Skeletal muscle tissue (tissue), 4 donors: Measurements from ENCODE around the gene DNAJC4. TPM values are rescaled to one million over a fixed set of nuclear protein-coding genes. Genes with fewer than 3 reads are reported as not detected.

Experiments used
- H3K27ac ChIP-seq: one replicate; pipeline ENCODE4 v1.7.0; 2013; ENCODE audit warnings: mild to moderate bottlenecking, low read depth, low read length, inconsistent platforms
- H3K27me3 ChIP-seq, 3 donors: one replicate each; pipeline ENCODE4 v1.7.0; 2013; ENCODE audit warnings: low read length in 3 of 3; ENCODE audit not compliant: control insufficient read depth in 3 of 3, insufficient read depth in 3 of 3
- H3K36me3 ChIP-seq, 3 donors: one replicate each; pipeline ENCODE4 v1.7.0; 2013; ENCODE audit warnings: low read length in 3 of 3; ENCODE audit not compliant: control insufficient read depth in 3 of 3, insufficient read depth in 3 of 3
- H3K4me1 ChIP-seq, 3 donors: one replicate each; pipeline ENCODE4 v1.7.0; 2013; ENCODE audit warnings: low read length in 3 of 3, mild to moderate bottlenecking in 3 of 3; ENCODE audit not compliant: control insufficient read depth in 3 of 3, insufficient read depth in 3 of 3
- H3K4me3 ChIP-seq, 3 donors: one replicate each; pipeline ENCODE4 v1.7.0; 2013; ENCODE audit warnings: low read length in 3 of 3
- H3K9ac ChIP-seq, 3 donors: one replicate each; pipeline ENCODE4 v1.7.0; 2013; ENCODE audit warnings: low read length in 3 of 3, mild to moderate bottlenecking in 3 of 3, moderate library complexity in 2 of 3, low read depth in 1 of 3
- H3K9me3 ChIP-seq, 3 donors: one replicate each; pipeline ENCODE4 v1.7.0; 2013; ENCODE audit warnings: low read length in 3 of 3; ENCODE audit not compliant: control insufficient read depth in 3 of 3
- total RNA-seq: library from RNA; depleted of rRNA; stranded (reverse); fragments of >200 nt; gene quantifications from one replicate; pipeline ENCODE4 v1.2.3, GENCODE V29; 2014
- donor health status: Osteomylitis.

DNAJC4 gene
- total RNA-seq, 1 donor from 2014 or later, result 18.8 TPM

GRCh38 chr11:64227405-64227956, 2.9 kb upstream of the DNAJC4 start:
- H3K36me3 ChIP-seq, result peaks cover 0 to 11% (median 10%) of the 10 kb centered on the region in 3 donors
- H3K27me3 ChIP-seq, result no peaks in the 10 kb centered on the region
- peak overlapping the region; percentile 98 to 99 (median 99) for H3K9ac ChIP-seq
- H3K9me3 ChIP-seq, result no peaks in the 10 kb centered on the region
- peaks cover 62 to 63% (median 63%) of the 10 kb centered on the region in 3 donors for H3K4me1 ChIP-seq
- peak overlapping the region; percentile 95 for H3K27ac ChIP-seq
- peak overlapping the region; percentile 90 to 97 (median 95) for H3K4me3 ChIP-seq

- Histone ChIP-seq H3K4me1 (peaks cover 52 to 59% (median 52%) of the 10 kb centered on the region in 3 donors), H3K27me3 (no peaks in the 10 kb centered on the region), H3K27ac (peak overlapping the region; percentile 92), H3K36me3 (peaks cover 0 to 5% (median 5%) of the 10 kb centered on the region in 3 donors), H3K9ac (peak overlapping the region; percentile 52 to 94 (median 90)), H3K9me3 (no peaks in the 10 kb centered on the region), H3K4me3 (peak overlapping the region in 2 of 3 donors; percentile 80 to 87)
Observed at GRCh38 chr11:64229090-64229743, 1.1 kb upstream of the DNAJC4 start.

- H3K9ac ChIP-seq, result peak overlapping the region; percentile 87 to 94 (median 90)
Observed at GRCh38 chr11:64229744-64230170, 591 bp upstream of the DNAJC4 start.

GRCh38 chr11:64230985-64231365, 627 bp downstream of the DNAJC4 start:
- H3K4me1 ChIP-seq, result peaks cover 43 to 52% (median 46%) of the 10 kb centered on the region in 3 donors
- peaks cover 0 to 5% (median 4%) of the 10 kb centered on the region in 3 donors for H3K36me3 ChIP-seq
- no peaks in the 10 kb centered on the region for H3K9me3 ChIP-seq
- no peaks in the 10 kb centered on the region for H3K27me3 ChIP-seq
- H3K9ac ChIP-seq, result peak overlapping the region; percentile 87 to 94 (median 90)
- peak overlapping the region; percentile 74 to 87 (median 80) for H3K4me3 ChIP-seq
- H3K27ac ChIP-seq, result peak overlapping the region; percentile 92

More at GRCh38 chr11:64229744-64230170, 591 bp upstream of the DNAJC4 start:
- H3K36me3 ChIP-seq, result peaks cover 0 to 3% (median 2%) of the 10 kb centered on the region in 3 donors
- H3K4me1 ChIP-seq, result peaks cover 46 to 54% (median 47%) of the 10 kb centered on the region in 3 donors
- H3K9me3 ChIP-seq, result no peaks in the 10 kb centered on the region
- H3K27me3 ChIP-seq, result no peaks in the 10 kb centered on the region
- peak overlapping the region; percentile 92 for H3K27ac ChIP-seq
- peak overlapping the region; percentile 74 to 87 (median 80) for H3K4me3 ChIP-seq

- no peaks in the 10 kb centered on the region for H3K27me3 ChIP-seq
- H3K36me3 ChIP-seq, result peaks cover 0 to 5% (median 4%) of the 10 kb centered on the region in 3 donors
- no peak overlapping the region for H3K4me3 ChIP-seq
- peaks cover 40 to 49% (median 46%) of the 10 kb centered on the region in 3 donors for H3K4me1 ChIP-seq
- H3K9ac ChIP-seq, result peak overlapping the region in 1 of 3 donors; percentile 25
- H3K9me3 ChIP-seq, result no peaks in the 10 kb centered on the region
- H3K27ac ChIP-seq, result no peak overlapping the region
Observed at GRCh38 chr11:64231546-64231945, 1.2 kb downstream of the DNAJC4 start.

- H3K9ac ChIP-seq, result no peak overlapping the region
- H3K27me3 ChIP-seq, result no peaks in the 10 kb centered on the region
- peaks cover 32 to 40% (median 38%) of the 10 kb centered on the region in 3 donors for H3K4me1 ChIP-seq
- no peak overlapping the region for H3K4me3 ChIP-seq
- peaks cover 4 to 5% (median 4%) of the 10 kb centered on the region in 3 donors for H3K36me3 ChIP-seq
- no peaks in the 10 kb centered on the region for H3K9me3 ChIP-seq
- no peak overlapping the region for H3K27ac ChIP-seq
Observed at GRCh38 chr11:64232182-64232966, 2.0 kb downstream of the DNAJC4 start.

- H3K9me3 ChIP-seq, result no peaks in the 10 kb centered on the region
- no peak overlapping the region for H3K9ac ChIP-seq
- H3K4me1 ChIP-seq, result peaks cover 29 to 37% (median 35%) of the 10 kb centered on the region in 3 donors
- H3K36me3 ChIP-seq, result peaks cover 5 to 11% (median 10%) of the 10 kb centered on the region in 3 donors
- H3K27ac ChIP-seq, result no peak overlapping the region
- H3K4me3 ChIP-seq, result no peak overlapping the region
- no peaks in the 10 kb centered on the region for H3K27me3 ChIP-seq
Observed at GRCh38 chr11:64232967-64233315, 2.6 kb downstream of the DNAJC4 start.

- Histone ChIP-seq H3K27me3 (no peaks in the 10 kb centered on the region), H3K36me3 (peaks cover 16 to 21% (median 20%) of the 10 kb centered on the region in 3 donors), H3K27ac (peak within 1 kb of the TSS; percentile 74), H3K9ac (peak within 1 kb of the TSS; percentile 70 to 89 (median 71)), H3K4me1 (peaks cover 28 to 35% (median 34%) of the 10 kb centered on the region in 3 donors), H3K9me3 (no peaks in the 10 kb centered on the region), H3K4me3 (peak within 1 kb of the TSS; percentile 70 to 82 (median 79))
Observed at GRCh38 chr11:64233913-64234586, 3.7 kb downstream of the DNAJC4 start, which contains the start of gene VEGFB. TSS of gene VEGFB (plus strand) at chr11:64234584. CDS start at chr11:64234834, 250 bp downstream.

GRCh38 chr11:64234647-64235379, 4.5 kb downstream of the DNAJC4 start:
- no peaks in the 10 kb centered on the region for H3K9me3 ChIP-seq
- peak overlapping the region; percentile 70 to 89 (median 71) for H3K9ac ChIP-seq
- H3K27ac ChIP-seq, result peak overlapping the region; percentile 65
- no peaks in the 10 kb centered on the region for H3K27me3 ChIP-seq
- peaks cover 23 to 30% (median 30%) of the 10 kb centered on the region in 3 donors for H3K4me1 ChIP-seq
- peak overlapping the region; percentile 70 to 82 (median 79) for H3K4me3 ChIP-seq
- peaks cover 16 to 23% (median 20%) of the 10 kb centered on the region in 3 donors for H3K36me3 ChIP-seq
